Hepatocyte (in vitro differentiated cells): ENCODE data around the gene WDR41. TPM values are rescaled to one million over a fixed set of nuclear protein-coding genes. Genes with fewer than 3 reads are reported as not detected.
"Not testable (repeated sequence)": the region's sequence is repeated elsewhere in the genome, so short reads cannot be mapped to it uniquely, and the experiment has no call there.

ENCODE experiments used
- DNase-seq: peaks from one replicate; pipeline ENCODE4 v3.0.0-alpha.2; 2016; ENCODE audit warnings: low spot score
- H2AFZ ChIP-seq: fragments of 200-600 bp; sonication (generic); 2 replicates; pipeline ENCODE4 v1.6.0; 2016; ENCODE audit warnings: antibody characterized with exemption, mild to moderate bottlenecking
- H3K27ac ChIP-seq: fragments of 200-600 bp; sonication (generic); 2 replicates; pipeline ENCODE4 v1.5.1; 2016; ENCODE audit warnings: mild to moderate bottlenecking
- H3K27me3 ChIP-seq: fragments of 200-600 bp; sonication (generic); 2 replicates; pipeline ENCODE4 v1.6.1; 2016
- H3K36me3 ChIP-seq: fragments of 200-600 bp; sonication (generic); replicated peaks from 2 replicates; pipeline ENCODE4 v1.5.1; 2016; ENCODE audit warnings: low read depth; ENCODE audit not compliant: insufficient read depth
- H3K4me1 ChIP-seq: fragments of 200-600 bp; sonication (generic); 2 replicates; pipeline ENCODE4 v1.5.1; 2016; ENCODE audit warnings: mild to moderate bottlenecking, moderate library complexity; ENCODE audit not compliant: insufficient read depth
- H3K4me2 ChIP-seq: fragments of 200-600 bp; sonication (generic); 2 replicates; pipeline ENCODE4 v1.6.0; 2016
- H3K4me3 ChIP-seq: fragments of 200-600 bp; sonication (generic); 2 replicates; pipeline ENCODE4 v1.5.1; 2016; ENCODE audit warnings: mild to moderate bottlenecking
- H3K79me2 ChIP-seq: fragments of 200-600 bp; sonication (generic); 2 replicates; pipeline ENCODE4 v1.6.0; 2017; ENCODE audit warnings: mild to moderate bottlenecking
- H3K9me2 ChIP-seq: fragments of 200-600 bp; sonication (generic); replicated peaks from 2 replicates; pipeline ENCODE4 v1.6.0; 2017; ENCODE audit warnings: mild to moderate bottlenecking; ENCODE audit not compliant: insufficient read depth
- H3K9me3 ChIP-seq: fragments of 200-600 bp; sonication (generic); 2 replicates; pipeline ENCODE4 v1.5.1; 2016; ENCODE audit warnings: low read depth, mild to moderate bottlenecking
- H4K20me1 ChIP-seq: fragments of 200-600 bp; sonication (generic); 2 replicates; pipeline ENCODE4 v1.6.0; 2016; ENCODE audit warnings: mild to moderate bottlenecking; ENCODE audit not compliant: insufficient read depth, poor library complexity, severe bottlenecking
- CTCF ChIP-seq: fragments of 200-600 bp; sonication (generic); IDR thresholded peaks from 2 replicates; pipeline ENCODE4 v1.5.1; 2016; ENCODE audit warnings: antibody characterized with exemption, mild to moderate bottlenecking; ENCODE audit not compliant: poor library complexity
- EZH2 ChIP-seq: fragments of 200-600 bp; sonication (generic); IDR thresholded peaks from 2 replicates; pipeline ENCODE4 v1.6.1; 2016; ENCODE audit warnings: antibody characterized with exemption, mild to moderate bottlenecking, borderline replicate concordance
- EZH2phosphoT487 ChIP-seq: fragments of 200-600 bp; sonication (generic); IDR thresholded peaks from one replicate; pipeline ENCODE4 v1.6.1; 2018; ENCODE audit warnings: antibody characterized with exemption, mild to moderate bottlenecking, low read depth, moderate library complexity; ENCODE audit not compliant: unreplicated experiment, severe bottlenecking
- WGBS: methylation state at CpG from one replicate; pipeline ENCODE4 v1.1.6; 2016; ENCODE audit warnings: low lambda C conversion rate; ENCODE audit errors: missing lambda C conversion rate; 5-methylcytosine and 5-hydroxymethylcytosine counted together
- polyA plus RNA-seq: library from polyadenylated mRNA; unstranded; fragments of >200 nt; fragmentation: Nextera tagmentation; extraction: Ambion mirVana; gene quantifications from 2 replicates; pipeline ENCODE4 v1.2.1, GENCODE V29; 2016
- total RNA-seq: library from RNA; depleted of rRNA; stranded (reverse); fragments of >200 nt; gene quantifications from 2 replicates; pipeline ENCODE4 v1.2.3, GENCODE V29; 2014

WDR41 gene
- total and polyA plus RNA-seq, 2 experiments from 2014 or later: 40.5 to 80.5 TPM

GRCh38 chr5:77514457-77514856 lies 22.3 kb upstream of the WDR41 start:
- 95% methylated on average over 1 of the region's 1 CpG for WGBS
- H3K4me3 ChIP-seq: no peak overlapping the region
- no peak overlapping the region for H3K4me2 ChIP-seq
- no peaks in the 10 kb centered on the region for H3K9me2 ChIP-seq
- no peaks in the 10 kb centered on the region for H3K79me2 ChIP-seq
- H3K27ac ChIP-seq: no peak overlapping the region
- H3K36me3 ChIP-seq: no peaks in the 10 kb centered on the region
- no peak for TF ChIP-seq EZH2
- TF ChIP-seq CTCF: no peak
- no peak for TF ChIP-seq EZH2phosphoT487
- H3K9me3 ChIP-seq: no peaks in the 10 kb centered on the region
- H3K4me1 ChIP-seq: no peaks in the 10 kb centered on the region
- no peak overlapping the region for H2AFZ ChIP-seq
- no peaks in the 10 kb centered on the region for H3K27me3 ChIP-seq
- DNase-seq: no peak
- H4K20me1 ChIP-seq: no peaks in the 10 kb centered on the region

GRCh38 chr5:77513321-77513720 lies 21.2 kb upstream of the WDR41 start:
- Histone ChIP-seq H3K4me1 (no peaks in the 10 kb centered on the region), H4K20me1 (no peaks in the 10 kb centered on the region), H3K9me2 (no peaks in the 10 kb centered on the region), H3K27ac (no peak overlapping the region), H3K79me2 (no peaks in the 10 kb centered on the region), H2AFZ (no peak overlapping the region), H3K4me2 (no peak overlapping the region), H3K27me3 (no peaks in the 10 kb centered on the region), H3K36me3 (no peaks in the 10 kb centered on the region), H3K4me3 (no peak overlapping the region), H3K9me3 (no peaks in the 10 kb centered on the region)
- DNase-seq: no peak
- 86% methylated on average over 1 of the region's 1 CpG for WGBS
- TF ChIP-seq CTCF: no peak

- not testable (repeated sequence) for H3K4me2 ChIP-seq, H3K27ac ChIP-seq, H3K27me3 ChIP-seq, H3K4me3 ChIP-seq, H3K79me2 ChIP-seq, H3K9me2 ChIP-seq, H2AFZ ChIP-seq, H3K4me1 ChIP-seq, H3K36me3 ChIP-seq, H4K20me1 ChIP-seq, DNase-seq, H3K9me3 ChIP-seq
- 88% methylated on average over 9 of the region's 9 CpGs for WGBS
Measured at GRCh38 chr5:77501132-77501531, 9.0 kb upstream of the WDR41 start.

- no peaks in the 10 kb centered on the region for H3K79me2 ChIP-seq
- no peaks in the 10 kb centered on the region for H3K4me1 ChIP-seq
- H3K36me3 ChIP-seq: no peaks in the 10 kb centered on the region
- H3K4me3 ChIP-seq: no peak overlapping the region
- DNase-seq: no peak
- H3K4me2 ChIP-seq: no peak overlapping the region
- H3K9me2 ChIP-seq: no peaks in the 10 kb centered on the region
- no peaks in the 10 kb centered on the region for H3K27me3 ChIP-seq
- TF ChIP-seq EZH2phosphoT487: no peak
- no peak for TF ChIP-seq EZH2
- no peak for TF ChIP-seq CTCF
- no peaks in the 10 kb centered on the region for H4K20me1 ChIP-seq
- 95% methylated on average over 2 of the region's 2 CpGs for WGBS
- no peaks in the 10 kb centered on the region for H3K9me3 ChIP-seq
- no peak overlapping the region for H2AFZ ChIP-seq
- H3K27ac ChIP-seq: no peak overlapping the region
Measured at GRCh38 chr5:77499973-77500372, 7.9 kb upstream of the WDR41 start.
